Stimulated activated CD8-positive, alpha-beta memory T cell treated with anti-CD3 and anti-CD28 coated beads, Interleukin-12 subunit alpha, Interleukin-12 subunit beta, amount 100 ng/mL, for 24 hours (primary cell): Measurements from ENCODE around the gene ZFHX3.

ENCODE experiments used
- DNase-seq: peaks from one replicate; pipeline ENCODE4 v3.0.0-alpha.2; 2020; ENCODE audit errors: extremely low read depth

ZFHX3 gene

DNA sequence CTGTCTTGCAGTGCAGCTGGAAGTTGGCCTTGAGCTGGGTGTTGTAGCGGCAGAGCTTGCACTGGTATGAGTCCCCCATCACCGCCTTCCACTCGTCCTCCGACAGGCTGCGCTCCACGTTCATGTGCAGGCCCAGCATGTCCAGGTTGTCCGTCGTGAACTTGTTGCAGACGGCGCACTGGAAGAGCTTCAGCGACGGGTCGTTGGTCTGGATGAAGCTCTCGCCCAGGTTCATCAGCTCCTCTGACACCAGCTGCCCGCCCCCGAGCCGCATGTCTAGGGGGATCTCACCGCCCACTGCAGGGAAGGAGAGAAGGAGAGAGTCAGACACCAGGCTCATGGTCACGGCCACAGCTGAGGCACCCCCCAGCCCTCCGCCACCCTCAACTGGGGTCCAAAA, 97.3 kb downstream of the ZFHX3 start:
- no peak for DNase-seq

DNA sequence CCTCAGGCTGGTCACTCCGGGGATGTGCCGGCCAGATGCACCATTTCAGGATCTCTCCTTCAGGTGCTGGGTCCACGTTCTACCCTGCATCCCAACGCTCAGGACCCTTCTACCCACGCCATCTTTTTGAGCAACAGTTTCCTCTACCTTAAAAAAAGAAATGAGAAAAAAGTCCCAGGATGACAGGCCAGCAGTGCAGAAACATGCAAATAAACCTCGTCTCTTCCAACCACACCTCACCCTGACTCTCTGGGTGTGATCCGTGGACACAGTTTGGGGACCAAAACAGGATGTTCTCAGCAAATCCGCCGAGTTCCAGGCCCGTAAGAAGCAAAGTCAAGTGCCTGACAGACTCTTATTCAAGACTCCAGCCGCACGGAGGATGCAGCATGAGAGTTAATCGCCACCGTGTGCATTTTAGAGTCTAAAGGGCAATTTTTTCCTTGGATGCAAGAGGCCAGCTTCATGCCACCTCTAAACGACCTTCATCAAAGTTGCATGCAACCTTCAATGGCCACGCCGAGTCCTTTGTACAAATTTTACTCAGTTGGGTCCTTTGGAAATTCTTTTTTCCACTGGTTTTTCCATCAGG, 99.6 kb downstream of the ZFHX3 start:
- DNase-seq = no peak

DNA sequence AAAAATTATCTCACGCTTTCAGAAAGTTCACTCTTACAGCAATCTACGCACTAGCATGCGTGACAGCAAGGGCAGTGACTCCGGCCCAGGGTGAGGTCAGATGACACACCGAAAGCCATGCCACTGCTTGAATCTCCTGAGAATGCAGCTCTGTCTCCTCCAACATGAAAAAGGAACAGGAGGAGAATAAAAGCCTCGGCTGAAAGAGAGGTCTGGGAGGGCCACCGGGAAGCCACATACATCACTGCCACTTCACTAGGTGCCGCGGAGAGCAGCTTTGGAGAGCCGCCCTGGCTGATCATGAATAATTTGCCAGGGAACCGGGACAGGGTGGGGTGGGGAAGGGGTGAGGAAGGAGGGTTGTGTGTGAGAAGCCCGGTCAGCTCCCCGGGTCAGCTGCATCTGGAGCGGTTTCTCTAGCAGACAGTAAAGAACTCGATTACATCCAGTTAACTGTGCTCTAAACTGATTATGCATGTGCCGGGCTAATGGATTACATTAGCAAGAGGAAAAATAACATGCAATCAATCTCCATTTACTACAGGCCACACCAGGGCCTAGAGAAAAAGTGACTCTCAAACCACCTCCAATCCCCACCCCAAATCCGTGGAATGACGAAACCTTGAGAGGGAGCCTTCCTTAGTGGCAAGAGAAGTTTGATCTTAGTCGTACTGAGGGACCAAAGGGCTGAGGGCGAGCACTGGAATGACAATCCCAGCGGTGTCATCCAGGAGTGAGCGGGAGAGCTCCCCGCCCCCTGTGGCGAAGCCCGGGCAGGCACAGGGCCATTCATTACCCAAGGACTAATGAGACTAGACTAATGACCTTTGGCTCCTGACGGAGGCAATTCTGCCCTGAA, 100.3 kb downstream of the ZFHX3 start:
- no peak for DNase-seq

- DNase-seq = no peak
These were observed 101.3 kb downstream of the ZFHX3 start for GRCh38 chr16:72946474-72947194.

DNA sequence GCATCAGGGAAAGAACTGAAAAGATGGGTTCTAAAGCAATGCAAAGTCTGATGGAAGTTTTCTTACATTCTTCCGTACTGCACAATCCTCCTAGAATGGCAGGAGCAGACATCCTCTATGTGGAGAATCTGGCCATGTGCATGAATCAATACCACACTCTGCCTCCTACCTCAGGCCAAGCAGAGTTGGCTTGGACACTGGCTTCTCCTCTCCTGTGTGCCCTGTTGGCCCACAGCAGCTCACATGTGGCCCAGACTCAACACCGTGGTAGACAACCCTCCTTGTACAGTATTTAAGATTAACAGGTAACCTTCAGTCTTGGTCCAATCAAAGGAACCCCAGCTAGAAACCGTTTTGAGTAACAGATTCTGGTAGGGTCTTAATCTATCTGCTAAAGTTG, 101.9 kb downstream of the ZFHX3 start:
- DNase-seq = no peak

DNA sequence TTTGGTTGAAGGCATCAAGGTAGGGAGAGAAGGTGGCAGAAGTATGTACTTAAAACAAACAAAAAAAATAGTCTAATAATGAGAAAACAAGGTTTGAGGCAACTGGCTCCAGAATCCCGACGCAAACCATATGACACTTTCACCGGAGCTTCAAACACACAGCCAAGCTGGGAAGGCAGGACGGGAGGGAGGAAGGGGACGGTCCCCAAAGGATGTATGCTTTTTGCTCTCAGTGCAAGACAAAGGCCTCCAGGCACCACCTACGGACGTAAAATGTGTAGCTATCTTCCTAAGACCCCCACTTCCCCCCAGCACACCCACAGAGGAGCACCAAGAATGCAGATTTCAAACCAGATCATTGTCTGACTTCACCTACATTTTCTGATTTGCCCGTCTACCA, 102.3 kb downstream of the ZFHX3 start:
- DNase-seq = no peak

DNA sequence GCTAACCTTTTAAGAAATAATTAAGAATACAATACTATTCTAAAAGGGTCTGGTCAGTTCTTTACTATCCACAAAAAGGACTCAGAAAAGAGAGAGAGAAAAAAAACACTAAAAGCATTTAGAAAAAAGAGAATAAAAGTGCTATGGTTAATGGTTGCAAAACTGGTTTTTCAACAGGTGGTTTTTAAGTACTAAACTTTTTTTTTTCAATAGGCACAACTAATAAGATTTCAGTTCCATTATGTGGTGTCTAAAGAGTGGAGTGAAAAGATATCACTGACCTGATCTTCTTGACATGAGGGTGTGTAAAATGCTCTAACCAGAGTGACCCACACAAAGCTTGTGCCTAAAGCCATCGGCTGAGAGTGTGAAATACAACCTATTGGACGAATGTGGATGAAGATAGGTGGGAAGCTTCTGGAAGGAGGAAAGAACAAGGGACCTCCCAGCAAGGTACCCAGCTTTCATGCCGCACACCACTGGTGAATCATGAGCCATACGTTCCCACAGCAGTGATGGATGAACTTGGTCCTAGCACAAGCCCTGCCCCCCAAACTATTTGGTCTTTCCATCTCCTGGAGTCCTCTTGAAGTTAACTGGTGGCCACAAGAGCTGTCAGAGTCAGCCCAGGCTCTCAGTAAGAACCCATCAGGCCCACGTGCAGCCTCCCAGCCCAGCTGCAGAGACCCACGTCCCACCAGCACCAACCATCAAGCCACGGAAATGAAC, 103.0 kb downstream of the ZFHX3 start:
- no peak for DNase-seq

GRCh38 chr16:72942021-72942420, 105.9 kb downstream of the ZFHX3 start:
- DNase-seq = no peak

- no peak for DNase-seq
These were observed 107.0 kb downstream of the ZFHX3 start for GRCh38 chr16:72940886-72941285.

- no peak for DNase-seq
These were observed 108.7 kb downstream of the ZFHX3 start for GRCh38 chr16:72939247-72939646.

DNA sequence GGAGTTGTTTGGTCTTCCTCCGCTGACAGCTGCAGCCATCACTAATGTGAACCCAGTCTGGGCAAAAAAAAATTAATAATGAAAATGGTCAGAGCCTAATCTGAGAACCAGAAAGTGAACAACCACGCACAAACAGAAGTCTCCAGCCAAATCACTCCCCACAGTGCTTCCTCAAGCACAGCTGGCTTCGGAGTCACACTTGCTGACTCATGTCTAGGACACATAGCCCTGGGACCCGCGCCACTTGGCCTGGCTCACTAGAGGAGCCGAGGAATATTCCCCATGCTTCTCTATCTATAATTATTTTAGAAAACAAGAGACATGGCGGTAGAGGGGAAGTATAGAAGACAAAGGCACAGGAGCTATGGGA, 109.1 kb downstream of the ZFHX3 start:
- DNase-seq = no peak

GRCh38 chr16:72937916-72938794, 109.8 kb downstream of the ZFHX3 start:
- no peak for DNase-seq

DNA sequence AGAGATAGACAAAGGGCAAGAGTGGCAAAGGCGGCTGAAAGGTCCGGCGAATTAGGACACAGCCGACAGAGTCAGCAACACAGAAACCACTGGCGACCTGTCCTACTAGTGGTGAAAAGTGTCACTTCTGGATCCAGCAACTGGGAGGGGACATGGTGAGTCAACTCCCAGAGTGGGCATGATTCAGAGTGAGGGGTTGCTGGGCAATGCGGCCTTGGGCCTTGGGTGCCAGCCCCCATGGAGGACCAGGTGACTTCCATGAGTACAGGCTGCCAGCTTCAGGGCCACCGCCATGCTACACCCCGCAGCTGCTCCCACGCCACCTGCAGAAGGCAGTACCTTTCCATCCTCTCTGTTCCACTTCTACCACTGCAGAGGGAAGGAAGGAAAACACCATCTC, 110.6 kb downstream of the ZFHX3 start:
- DNase-seq = no peak

DNA sequence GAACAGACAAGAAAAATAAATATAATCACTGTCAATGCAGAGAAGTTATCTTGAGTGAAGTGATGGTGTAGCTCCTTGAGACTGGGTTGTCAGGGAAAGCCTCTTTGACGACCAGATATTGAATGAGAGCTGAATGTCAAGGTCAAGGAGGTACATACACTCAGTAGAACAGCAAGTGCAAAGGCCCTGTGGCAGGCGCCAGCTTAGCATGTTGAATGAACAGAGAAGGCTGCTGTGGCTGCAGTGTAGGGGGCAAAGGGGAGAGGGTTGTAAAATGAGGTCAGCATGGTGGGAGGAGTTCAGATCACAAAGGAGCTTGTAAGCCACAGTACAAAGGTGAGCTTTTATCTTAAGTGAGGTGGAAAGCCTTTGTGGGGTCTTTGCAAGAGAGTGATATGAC, 111.5 kb downstream of the ZFHX3 start:
- DNase-seq = no peak

DNA sequence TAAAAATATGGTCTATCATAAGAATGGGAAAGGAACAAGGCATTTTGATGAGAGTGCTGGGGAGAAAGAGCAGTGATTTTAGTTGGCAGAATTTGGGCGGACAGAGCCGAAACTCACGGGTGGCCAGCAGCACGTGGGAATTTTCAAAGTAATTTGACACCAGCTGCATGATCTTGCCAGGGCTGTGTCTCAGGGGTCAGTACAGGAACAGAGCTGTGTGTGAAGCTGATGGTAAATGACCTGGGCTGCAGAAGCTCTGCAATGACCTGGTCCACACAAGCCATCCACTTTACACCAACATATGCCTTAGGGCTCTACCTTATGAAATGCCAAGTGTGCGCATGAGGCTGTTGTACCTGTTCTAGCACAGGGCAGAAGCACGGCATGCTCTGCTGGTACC, 112.0 kb downstream of the ZFHX3 start:
- DNase-seq = no peak

- DNase-seq = no peak
These were observed 113.1 kb downstream of the ZFHX3 start for GRCh38 chr16:72934636-72935403.

GRCh38 chr16:72932677-72933335, 115.1 kb downstream of the ZFHX3 start:
- DNase-seq = no peak

DNA sequence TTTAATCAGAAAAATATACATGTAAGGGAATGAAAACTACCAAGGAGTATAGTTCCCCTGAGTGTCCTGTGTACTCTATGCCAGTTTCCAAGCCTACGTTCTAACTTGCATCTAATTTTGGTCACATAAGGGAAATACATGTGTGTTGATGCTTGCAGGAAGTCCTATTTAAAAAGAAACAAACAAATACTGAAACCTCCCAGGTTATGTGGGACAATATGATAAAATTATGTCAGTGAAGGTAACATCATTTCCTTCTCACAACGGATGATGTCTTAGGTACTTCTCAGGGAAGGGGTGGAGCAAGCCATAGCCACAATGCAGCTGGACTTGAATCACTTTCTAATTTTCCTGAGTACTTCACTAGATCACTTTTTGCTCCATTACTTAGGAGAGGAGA, 115.9 kb downstream of the ZFHX3 start:
- DNase-seq = no peak

DNA sequence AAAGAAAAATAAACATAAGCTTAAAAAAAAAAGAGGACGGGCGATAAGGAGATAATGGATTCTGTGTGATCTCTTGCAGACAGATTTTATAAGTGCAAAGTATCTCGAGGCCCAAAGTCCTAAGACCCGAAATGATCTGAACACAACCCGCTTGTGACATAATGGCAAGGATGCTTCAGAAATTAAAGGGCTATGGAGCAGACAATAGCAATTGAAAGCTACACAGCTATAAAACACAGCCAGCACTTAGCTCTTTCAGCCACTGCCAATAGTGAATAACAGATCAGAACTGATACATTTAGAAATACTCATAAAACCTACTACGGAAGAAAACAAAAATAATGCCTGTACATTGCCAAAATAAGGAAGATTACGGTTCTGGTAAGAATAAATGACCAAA, 117.5 kb downstream of the ZFHX3 start:
- no peak for DNase-seq
